HepG2 (cell line): ENCODE measurements around the gene QRICH2. TPM values are rescaled to one million over a fixed set of nuclear protein-coding genes. Genes with fewer than 3 reads are reported as not detected.

Experiments used
- ATAC-seq: fragments of 200-7000 bp; cut with Tn5 transposase; 3 replicates; pipeline ENCODE4 v1.9.1; 2020; ENCODE audit warnings: mild to moderate bottlenecking, moderate library complexity
- BruUV-seq: library from RNA; stranded (reverse); fragments of 400-500 nt; replicated peaks from 2 replicates; lab custom pipeline; 2021; lab: Mats Ljungman, UMichigan
- CTCF ChIA-PET: fragments of 300-600 bp; formaldehyde crosslinking; extraction: SDS; loops from one replicate; lab custom pipeline; 2021; ENCODE audit warnings: low total read pairs, inconsistent platforms, low intra/inter-chr PET ratio; lab: Yijun Ruan, JAX
- POLR2A ChIA-PET: fragments of 350-600 bp; sonication (Branson Sonifier 250); formaldehyde crosslinking; loops from one replicate; lab custom pipeline; 2020; ENCODE audit warnings: antibody characterized with exemption, inconsistent platforms; lab: Yijun Ruan, JAX
- DNase-seq: peaks from one replicate; pipeline ENCODE4 v3.0.0-alpha.2; 2015; ENCODE audit warnings: low spot score
- FAIRE-seq: peaks from 3 replicates; lab custom pipeline; 2011; peaks lifted over from hg19 to GRCh38; lab: Jason Lieb, UNC
- H2AFZ ChIP-seq: one replicate; pipeline ENCODE4 v1.6.1; 2011; ENCODE audit warnings: low read length, inconsistent platforms
- H3K27ac ChIP-seq: fragments of 300-600 bp; 3 replicates; pipeline ENCODE4 v1.8.0; 2011; ENCODE audit warnings: mixed run types, mild to moderate bottlenecking, mixed read lengths, low read length, inconsistent platforms; ENCODE audit not compliant: insufficient read depth; ENCODE audit errors: extremely low read length
- H3K27me3 ChIP-seq, 2 experiments: fragments of 200-600 bp in 1 of 2; 2 replicates in 1 of 2; 3 replicates in 1 of 2; pipeline versions ENCODE4 v1.6.0 to v1.8.0; 2011; ENCODE audit warnings: low read length in 2 of 2, mild to moderate bottlenecking in 2 of 2, moderate library complexity in 2 of 2, inconsistent platforms in 1 of 2; ENCODE audit not compliant: insufficient read depth in 2 of 2, control insufficient read depth in 1 of 2
- H3K36me3 ChIP-seq, 2 experiments: fragments of 200-600 bp in 1 of 2; replicated peaks in 1 of 2; 2 replicates in 1 of 2; 3 replicates in 1 of 2; pipeline versions ENCODE4 v1.5.1 to v1.8.0; 2011; ENCODE audit warnings: low read length in 2 of 2, inconsistent platforms in 1 of 2; ENCODE audit not compliant: insufficient read depth in 2 of 2, control insufficient read depth in 1 of 2
- H3K4me1 ChIP-seq: 2 replicates; pipeline ENCODE4 v1.5.1; 2012; ENCODE audit warnings: low read length, inconsistent platforms; ENCODE audit not compliant: insufficient read depth
- H3K4me2 ChIP-seq: 2 replicates; pipeline ENCODE4 v1.6.0; 2011; ENCODE audit warnings: low read depth, low read length, inconsistent platforms
- H3K4me3 ChIP-seq, 3 experiments: fragments of 200-600 bp in 1 of 3; sonication (generic), shearing (Covaris generic) in 1 of 3; replicated peaks in 1 of 3; 2 replicates each; pipeline ENCODE4 v1.5.1; 2011 to 2016; ENCODE audit warnings: low read length in 3 of 3, inconsistent platforms in 2 of 3, low read depth in 2 of 3, mild to moderate bottlenecking in 2 of 3, control low read depth in 1 of 3, mixed read lengths in 1 of 3; ENCODE audit not compliant: insufficient read depth in 1 of 3
- H3K79me2 ChIP-seq: one replicate; pipeline ENCODE4 v1.6.1; 2011; ENCODE audit warnings: low read length, inconsistent platforms; ENCODE audit not compliant: insufficient read depth
- H3K9ac ChIP-seq: 2 replicates; pipeline ENCODE4 v1.6.0; 2011; ENCODE audit warnings: mild to moderate bottlenecking, low read depth, low read length, inconsistent platforms; ENCODE audit not compliant: insufficient read depth
- H3K9me3 ChIP-seq: 2 replicates; pipeline ENCODE4 v1.5.1; 2012; ENCODE audit warnings: mild to moderate bottlenecking, low read length
- H4K20me1 ChIP-seq: 2 replicates; pipeline ENCODE4 v1.6.0; 2011; ENCODE audit warnings: inconsistent platforms, mild to moderate bottlenecking, low read length, moderate library complexity; ENCODE audit not compliant: insufficient read depth
- AGO1 ChIP-seq: fragments of 200-400 bp; formaldehyde crosslinking; IDR thresholded peaks from 2 replicates; pipeline ENCODE4 v1.6.1; 2017; ENCODE audit warnings: mild to moderate bottlenecking, low read depth, low read length, moderate library complexity; ENCODE audit not compliant: poor library complexity, severe bottlenecking
- ARNT2 ChIP-seq: sonication (generic); formaldehyde crosslinking; IDR thresholded peaks from 2 replicates; pipeline ENCODE4 v1.8.0; 2022; ENCODE audit warnings: mild to moderate bottlenecking, low read depth, missing genetic modification reagents, moderate library complexity
- GLI4 ChIP-seq: sonication (generic); formaldehyde crosslinking; IDR thresholded peaks from 2 replicates; pipeline ENCODE4 v1.5.1; 2020; ENCODE audit warnings: missing genetic modification reagents, mild to moderate bottlenecking, moderate library complexity, borderline replicate concordance
- JARID2 ChIP-seq: sonication (generic); formaldehyde crosslinking; IDR thresholded peaks from 2 replicates; pipeline ENCODE4 v1.8.1; 2023; ENCODE audit warnings: missing genetic modification reagents, inconsistent platforms; ENCODE audit not compliant: insufficient replicate concordance
- LBX2 ChIP-seq: sonication (generic); formaldehyde crosslinking; IDR thresholded peaks from 2 replicates; pipeline ENCODE4 v1.5.0; 2020; ENCODE audit warnings: missing genetic modification reagents, mild to moderate bottlenecking, borderline replicate concordance
- RFXAP ChIP-seq: sonication (generic); formaldehyde crosslinking; IDR thresholded peaks from 2 replicates; pipeline ENCODE4 v1.4.0; 2020; ENCODE audit warnings: missing genetic modification reagents, borderline replicate concordance
- ZBED4 ChIP-seq: sonication (generic); formaldehyde crosslinking; IDR thresholded peaks from 2 replicates; pipeline ENCODE4 v1.4.0; 2020; ENCODE audit warnings: missing genetic modification reagents, borderline replicate concordance
- ZNF530 ChIP-seq: sonication (generic); formaldehyde crosslinking; IDR thresholded peaks from 2 replicates; pipeline ENCODE4 v1.5.0; 2020; ENCODE audit warnings: low read depth, mild to moderate bottlenecking, missing genetic modification reagents
- ZNF639 ChIP-seq: conservative IDR thresholded peaks from 2 replicates; pipeline ENCODE4 v1.6.1; 2018; ENCODE audit warnings: missing genetic modification reagents
- ZNF687 ChIP-seq: sonication (generic); formaldehyde crosslinking; IDR thresholded peaks from 2 replicates; pipeline ENCODE4 v1.5.1; 2020; ENCODE audit warnings: mild to moderate bottlenecking, missing genetic modification reagents, moderate library complexity
- ZNF788 ChIP-seq: sonication (generic); formaldehyde crosslinking; IDR thresholded peaks from 2 replicates; pipeline ENCODE4 v1.5.0; 2020; ENCODE audit warnings: mild to moderate bottlenecking, missing genetic modification reagents, borderline replicate concordance
- whole genome bisulfite sequencing: methylation state at CpG from one replicate; pipeline ENCODE4 v1.1.6; 2017; ENCODE audit warnings: low lambda C conversion rate; 5-methylcytosine and 5-hydroxymethylcytosine counted together
- in situ Hi-C: cut with HindIII; loops from 2 replicates; pipeline ENCODE4 v1.10.0; 2017; ENCODE audit warnings: low pct_unique_long_range_greater_than_20kb; ENCODE audit not compliant: extremely low pct_ligation_motif_present
- intact Hi-C: fragments of 100-400 bp; cut with micrococcal nuclease; formaldehyde crosslinking; loops from one replicate; pipeline ENCODE4 v1.10.0; 2022; ENCODE audit not compliant: unreplicated experiment
- polyA plus RNA-seq, 8 experiments: library from polyadenylated mRNA; depleted of rRNA in 3 of 8; stranded (reverse) in 7 of 8; unstranded in 1 of 8; fragments of >200 nt; fragmentation: Illumina TruSeq in 4 of 8; extraction: Trizol in 4 of 8; gene quantifications; 2 replicates each; pipeline versions ENCODE4 v1.2.1 to v1.2.3, GENCODE V29; 2011 to 2016; ENCODE audit warnings: low read depth in 4 of 8, missing spikeins in 1 of 8, mixed read lengths in 1 of 8; ENCODE audit not compliant: insufficient read depth in 1 of 8
- total RNA-seq, 5 experiments: library from RNA; depleted of rRNA; stranded (reverse); fragments of >200 nt; fragmentation: Illumina TruSeq; extraction: Trizol; gene quantifications; 2 replicates each; pipeline ENCODE4 v1.2.3, GENCODE V29; 2016; ENCODE audit warnings: low read depth in 1 of 5

Gene QRICH2
- total and polyA plus RNA-seq, 2 of the 13 experiments (the other 11 are each of a cell fraction or from before 2014, with no cell fraction given) = 3.7 to 5.7 TPM

- no TSS peak for BruUV-seq
- H3K27ac ChIP-seq = no peak overlapping the region
- in situ Hi-C loops = loop anchor here (5.0 kb wide), 1 partner anchor 93 kb away; no protein-coding TSS in a partner anchor
- peak; percentile 32 for ATAC-seq
- no peak overlapping the region for H3K4me3 ChIP-seq
- no peaks in the 10 kb centered on the region for H3K9me3 ChIP-seq
- DNase-seq = no peak
- H3K9ac ChIP-seq = no peak overlapping the region
- POLR2A ChIA-PET = interaction anchor here (0.7 to 11.1 kb wide), 7 partner anchors 57 to 94 kb away, joined by 3 to 79 read pairs (median 5); partner anchors contain the start of gene SPHK1
- no peak overlapping the region for H3K4me2 ChIP-seq
- intact Hi-C loops = no loop called here
- no peaks in the 10 kb centered on the region for H3K27me3 ChIP-seq
- no peaks in the 10 kb centered on the region for H4K20me1 ChIP-seq
- no peaks in the 10 kb centered on the region for H3K4me1 ChIP-seq
- no peak overlapping the region for H2AFZ ChIP-seq
- H3K36me3 ChIP-seq = peaks cover 0 to 2% of the 10 kb centered on the region in 2 experiments; a peak in 1 of 5 replicates
- no peak for FAIRE-seq
- CTCF ChIA-PET = interaction anchor here (1.4 to 4.3 kb wide), 2 partner anchors 81 to 93 kb away, joined by 4 to 14 read pairs; no protein-coding TSS in a partner anchor
- no peaks in the 10 kb centered on the region for H3K79me2 ChIP-seq
- WGBS = 95% methylated on average over 16 of the region's 17 CpGs
- TF ChIP-seq GLI4 (CRISPR knock-in tag) (no peak), ZNF530 (CRISPR knock-in tag) (no peak), ZNF639 (CRISPR knock-in tag) (no peak), ARNT2 (CRISPR knock-in tag) (0 out of 2 replicates have a peak, but pooled peaks have one; percentile 12), JARID2 (CRISPR knock-in tag) (no peak), ZNF788 (CRISPR knock-in tag) (no peak), RFXAP (CRISPR knock-in tag) (no peak), AGO1 (peak; percentile 65), ZBED4 (CRISPR knock-in tag) (no peak), LBX2 (CRISPR knock-in tag) (no peak), ZNF687 (CRISPR knock-in tag) (0 out of 2 replicates have a peak, but pooled peaks have one; percentile 8)
These were observed 3.6 kb downstream of the QRICH2 start for GRCh38 chr17:76304226-76305134.
